K562 (cell line): ENCODE measurements around the gene FOXA3. TPM values are rescaled to one million over a fixed set of nuclear protein-coding genes. Genes with fewer than 3 reads are reported as not detected.
A peak's percentile ranks its signal among the peaks of the same experiment; 100 is the strongest.

Experiments
- CBFA2T3 ChIP-seq: fragments of 450-650 bp; IDR thresholded peaks from 2 replicates; pipeline ENCODE4 v1.6.1; 2017
- DLX4 ChIP-seq: fragments of 250-450 bp; sonication (Bioruptor Pico); IDR thresholded peaks from 2 replicates; pipeline ENCODE4 v1.6.1; 2021; ENCODE audit warnings: mild to moderate bottlenecking
- ETV1 ChIP-seq: fragments of 450-650 bp; conservative IDR thresholded peaks from 2 replicates; pipeline ENCODE4 v1.6.1; 2016; ENCODE audit warnings: missing genetic modification characterization, control low read depth, low read depth, missing compliant biosample characterization
- FOXJ3 ChIP-seq: sonication (generic); formaldehyde crosslinking; IDR thresholded peaks from 2 replicates; pipeline ENCODE4 v1.4.0; 2020; ENCODE audit warnings: mild to moderate bottlenecking, missing genetic modification reagents
- GATAD2B ChIP-seq: fragments of 450-650 bp; IDR thresholded peaks from 2 replicates; pipeline ENCODE4 v1.6.1; 2017; ENCODE audit warnings: mild to moderate bottlenecking, borderline replicate concordance
- KDM4B ChIP-seq, 2 experiments: fragments of 450-650 bp in 1 of 2; sonication (generic) in 1 of 2; IDR thresholded peaks; 2 replicates each; pipeline ENCODE4 v1.6.1; 2016 to 2017; ENCODE audit warnings: borderline replicate concordance in 2 of 2, antibody characterized with exemption in 1 of 2, low read depth in 1 of 2, mild to moderate bottlenecking in 1 of 2
- KLF6 ChIP-seq: fragments of 250-450 bp; sonication (Bioruptor Pico); IDR thresholded peaks from 2 replicates; pipeline ENCODE4 v1.4.0; 2020; ENCODE audit warnings: mild to moderate bottlenecking, moderate library complexity, borderline replicate concordance
- NCOA1 ChIP-seq: fragments of 450-650 bp; IDR thresholded peaks from 2 replicates; pipeline ENCODE4 v1.6.1; 2016; ENCODE audit warnings: low read depth
- PHF8 ChIP-seq: fragments of 200-600 bp; sonication (generic); IDR thresholded peaks from 2 replicates; pipeline ENCODE4 v1.6.1; 2012; ENCODE audit warnings: mixed run types, mild to moderate bottlenecking, inconsistent platforms, low read length, moderate library complexity, borderline replicate concordance
- PHTF2 ChIP-seq: fragments of 250-450 bp; sonication (Bioruptor Pico); IDR thresholded peaks from 2 replicates; pipeline ENCODE4 v1.5.0; 2021; ENCODE audit warnings: mild to moderate bottlenecking
- RBM25 ChIP-seq: fragments of 200-400 bp; formaldehyde crosslinking; IDR thresholded peaks from 2 replicates; pipeline ENCODE4 v1.6.1; 2018; ENCODE audit warnings: low read length, low read depth, moderate library complexity; ENCODE audit not compliant: severe bottlenecking
- RBM39 ChIP-seq: fragments of 200-400 bp; formaldehyde crosslinking; optimal IDR thresholded peaks from 2 replicates; pipeline ENCODE3; 2018; ENCODE audit warnings: low read depth, low read length
- SMARCE1 ChIP-seq: fragments of 450-650 bp; IDR thresholded peaks from 2 replicates; pipeline ENCODE4 v1.7.1; 2016; ENCODE audit warnings: mild to moderate bottlenecking
- ZNF197 ChIP-seq: fragments of 200-800 bp; sonication (Bioruptor generic); IDR thresholded peaks from 2 replicates; pipeline ENCODE4 v1.6.1; 2016; ENCODE audit warnings: low read depth, missing genetic modification characterization, missing compliant biosample characterization
- ZNF696 ChIP-seq: fragments of 250-450 bp; sonication (Bioruptor Pico); conservative IDR thresholded peaks from 2 replicates; pipeline ENCODE4 v1.4.0; 2020; ENCODE audit warnings: mild to moderate bottlenecking, moderate library complexity
- ZNF764 ChIP-seq: fragments of 250-450 bp; sonication (Bioruptor Pico); IDR thresholded peaks from 2 replicates; pipeline ENCODE4 v1.4.0; 2020; ENCODE audit warnings: low read depth, mild to moderate bottlenecking, moderate library complexity
- polyA plus RNA-seq, 8 experiments: library from polyadenylated mRNA; depleted of rRNA in 4 of 8; stranded (reverse) in 5 of 8; unstranded in 3 of 8; fragments of >200 nt; fragmentation: Nextera tagmentation in 2 of 8; fragmentation: Illumina TruSeq in 1 of 8; extraction: Ambion mirVana in 2 of 8; extraction: Trizol in 1 of 8; gene quantifications; 2 replicates each; pipeline versions ENCODE4 v1.2.1 to v1.2.3, GENCODE V29; 2011 to 2014; ENCODE audit warnings: inconsistent platforms in 1 of 8, missing spikeins in 1 of 8
- total RNA-seq, 7 experiments: library from RNA; depleted of rRNA in 6 of 7; stranded (reverse); fragments of >200 nt in 6 of 7; fragmentation: Illumina TruSeq in 2 of 7; extraction: Trizol in 2 of 7; gene quantifications; 2 replicates each; pipeline versions ENCODE4 v1.2.1 to v1.2.3, GENCODE V29; 2011 to 2021; ENCODE audit warnings: low replicate concordance in 1 of 7
- TF ChIP-seq, protein P1 (sequence below): fragments of 450-650 bp; IDR thresholded peaks from 2 replicates; pipeline ENCODE4 v1.6.1; 2016; ENCODE audit warnings: missing biosample characterization, missing genetic modification characterization
- TF ChIP-seq, protein P2 (sequence below): conservative IDR thresholded peaks from 2 replicates; pipeline ENCODE4 v1.6.1; 2011; ENCODE audit warnings: low read depth, mild to moderate bottlenecking, low read length; ENCODE audit not compliant: control insufficient read depth
- TF ChIP-seq, protein P3 (sequence below): fragments of 250-450 bp; sonication (Bioruptor Pico); IDR thresholded peaks from 2 replicates; pipeline ENCODE4 v1.5.0; 2022; ENCODE audit warnings: mild to moderate bottlenecking

The FOXA3 gene
- total and polyA plus RNA-seq, 9 of the 15 experiments (the other 6 are each of a cell fraction or from before 2014, with no cell fraction given) = 1.3 to 15.5 (median 4.7) TPM

DNA sequence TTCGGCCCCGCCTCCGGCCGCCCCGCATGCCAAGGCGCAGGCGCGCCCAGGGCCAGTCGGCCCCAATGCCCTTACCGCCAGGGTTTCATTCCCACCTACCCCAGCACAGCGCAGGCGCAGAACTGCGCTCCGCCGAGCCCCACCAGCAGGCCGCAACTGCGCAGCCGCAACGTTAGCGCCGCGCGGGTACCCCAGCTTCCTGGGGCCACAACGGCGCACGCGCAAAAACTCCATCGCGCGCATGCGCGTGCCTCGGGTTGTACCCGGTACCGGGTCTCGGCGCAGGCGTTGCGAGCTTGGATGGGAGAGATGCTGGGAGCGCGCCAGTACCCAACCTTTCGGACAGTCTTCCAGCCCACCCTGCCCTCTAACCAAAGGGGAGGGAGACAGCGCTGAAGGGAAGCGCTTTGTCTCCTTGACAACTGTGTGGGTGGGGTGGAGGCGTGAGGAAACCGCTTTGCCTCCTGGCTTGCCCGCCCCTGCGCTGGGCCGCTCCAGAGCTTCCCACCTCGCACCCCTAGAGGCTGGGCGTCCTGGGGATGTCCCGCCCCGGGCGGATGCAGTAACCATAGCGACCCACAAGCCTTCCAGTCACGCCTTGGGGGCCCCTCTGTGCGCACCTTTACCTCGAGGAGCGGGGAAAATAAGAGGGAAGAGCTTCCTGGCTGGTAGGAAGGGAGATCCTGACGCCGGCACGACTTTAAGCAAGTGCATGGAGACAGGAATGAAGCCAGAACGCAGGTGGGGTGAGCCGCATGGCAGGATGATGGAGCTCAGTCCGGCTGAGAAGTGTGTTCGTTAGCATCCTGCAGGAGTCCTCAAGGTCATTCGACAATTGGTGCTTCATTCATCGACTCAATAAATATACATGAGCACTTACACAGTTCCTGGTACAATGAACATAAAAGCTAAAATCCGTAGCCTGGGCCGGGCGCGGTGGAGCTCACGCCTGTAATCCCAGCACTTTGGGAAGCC lies 38.8 kb downstream of the FOXA3 start (continued):
- no peak for TF ChIP-seq ZNF696 (CRISPR knock-in tag)
- TF ChIP-seq KLF6 (CRISPR knock-in tag) = no peak
- TF ChIP-seq GATAD2B = no peak
- TF ChIP-seq NCOA1 = no peak
- TF ChIP-seq, protein P1, sequence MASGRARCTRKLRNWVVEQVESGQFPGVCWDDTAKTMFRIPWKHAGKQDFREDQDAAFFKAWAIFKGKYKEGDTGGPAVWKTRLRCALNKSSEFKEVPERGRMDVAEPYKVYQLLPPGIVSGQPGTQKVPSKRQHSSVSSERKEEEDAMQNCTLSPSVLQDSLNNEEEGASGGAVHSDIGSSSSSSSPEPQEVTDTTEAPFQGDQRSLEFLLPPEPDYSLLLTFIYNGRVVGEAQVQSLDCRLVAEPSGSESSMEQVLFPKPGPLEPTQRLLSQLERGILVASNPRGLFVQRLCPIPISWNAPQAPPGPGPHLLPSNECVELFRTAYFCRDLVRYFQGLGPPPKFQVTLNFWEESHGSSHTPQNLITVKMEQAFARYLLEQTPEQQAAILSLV = no peak
- no peak for TF ChIP-seq SMARCE1
- TF ChIP-seq DLX4 (CRISPR knock-in tag) = no peak
- no peak for TF ChIP-seq ZNF197 (CRISPR knock-in tag)
- TF ChIP-seq ETV1 (tag) = no peak
- no peak for TF ChIP-seq ZNF764 (CRISPR knock-in tag)
- TF ChIP-seq KDM4B (IDR thresholded peaks at IDR 0.05; ENCODE audit: borderline replicate concordance in 2 of 2, low read depth in 1 of 2) = no peak
- no peak for TF ChIP-seq FOXJ3 (CRISPR knock-in tag)
- no peak for TF ChIP-seq RBM25
- peak; percentile 79; the same call in 1 of the 2 replicates for TF ChIP-seq PHF8
- no peak for TF ChIP-seq CBFA2T3
- TF ChIP-seq PHTF2 (CRISPR knock-in tag) = no peak
- no peak for TF ChIP-seq RBM39
- TF ChIP-seq, protein P2, sequence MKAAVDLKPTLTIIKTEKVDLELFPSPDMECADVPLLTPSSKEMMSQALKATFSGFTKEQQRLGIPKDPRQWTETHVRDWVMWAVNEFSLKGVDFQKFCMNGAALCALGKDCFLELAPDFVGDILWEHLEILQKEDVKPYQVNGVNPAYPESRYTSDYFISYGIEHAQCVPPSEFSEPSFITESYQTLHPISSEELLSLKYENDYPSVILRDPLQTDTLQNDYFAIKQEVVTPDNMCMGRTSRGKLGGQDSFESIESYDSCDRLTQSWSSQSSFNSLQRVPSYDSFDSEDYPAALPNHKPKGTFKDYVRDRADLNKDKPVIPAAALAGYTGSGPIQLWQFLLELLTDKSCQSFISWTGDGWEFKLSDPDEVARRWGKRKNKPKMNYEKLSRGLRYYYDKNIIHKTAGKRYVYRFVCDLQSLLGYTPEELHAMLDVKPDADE = no peak
- TF ChIP-seq, protein P3, sequence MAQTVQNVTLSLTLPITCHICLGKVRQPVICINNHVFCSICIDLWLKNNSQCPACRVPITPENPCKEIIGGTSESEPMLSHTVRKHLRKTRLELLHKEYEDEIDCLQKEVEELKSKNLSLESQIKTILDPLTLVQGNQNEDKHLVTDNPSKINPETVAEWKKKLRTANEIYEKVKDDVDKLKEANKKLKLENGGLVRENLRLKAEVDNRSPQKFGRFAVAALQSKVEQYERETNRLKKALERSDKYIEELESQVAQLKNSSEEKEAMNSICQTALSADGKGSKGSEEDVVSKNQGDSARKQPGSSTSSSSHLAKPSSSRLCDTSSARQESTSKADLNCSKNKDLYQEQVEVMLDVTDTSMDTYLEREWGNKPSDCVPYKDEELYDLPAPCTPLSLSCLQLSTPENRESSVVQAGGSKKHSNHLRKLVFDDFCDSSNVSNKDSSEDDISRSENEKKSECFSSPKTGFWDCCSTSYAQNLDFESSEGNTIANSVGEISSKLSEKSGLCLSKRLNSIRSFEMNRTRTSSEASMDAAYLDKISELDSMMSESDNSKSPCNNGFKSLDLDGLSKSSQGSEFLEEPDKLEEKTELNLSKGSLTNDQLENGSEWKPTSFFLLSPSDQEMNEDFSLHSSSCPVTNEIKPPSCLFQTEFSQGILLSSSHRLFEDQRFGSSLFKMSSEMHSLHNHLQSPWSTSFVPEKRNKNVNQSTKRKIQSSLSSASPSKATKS (CRISPR knock-in tag) = no peak
